WTC11 (cell line): ENCODE measurements around the gene BET1.

ENCODE experiments used
- CREM ChIP-seq: sonication (generic); formaldehyde crosslinking; IDR thresholded peaks from 2 replicates; pipeline ENCODE4 v1.8.1; 2022; ENCODE audit warnings: mild to moderate bottlenecking, missing genetic modification reagents, moderate library complexity
- CTCF ChIP-seq: fragments of 200-600 bp; IDR thresholded peaks from 2 replicates; pipeline ENCODE4 v1.8.0; 2022; ENCODE audit warnings: antibody characterized with exemption
- ESRRA ChIP-seq: sonication (generic); formaldehyde crosslinking; IDR thresholded peaks from 2 replicates; pipeline ENCODE4 v1.8.1; 2022; ENCODE audit warnings: mild to moderate bottlenecking, missing genetic modification reagents, borderline replicate concordance
- ETV6 ChIP-seq: sonication (generic); formaldehyde crosslinking; IDR thresholded peaks from 2 replicates; pipeline ENCODE4 v1.8.1; 2022; ENCODE audit warnings: mild to moderate bottlenecking, missing genetic modification reagents
- FOXP1 ChIP-seq: sonication (generic); formaldehyde crosslinking; IDR thresholded peaks from 2 replicates; pipeline ENCODE4 v1.8.0; 2022; ENCODE audit warnings: missing genetic modification reagents, mild to moderate bottlenecking, moderate library complexity, borderline replicate concordance
- TEAD1 ChIP-seq: sonication (generic); formaldehyde crosslinking; IDR thresholded peaks from 2 replicates; pipeline ENCODE4 v1.8.0; 2022; ENCODE audit warnings: mild to moderate bottlenecking, missing genetic modification reagents
- ZNF263 ChIP-seq: sonication (generic); formaldehyde crosslinking; IDR thresholded peaks from 2 replicates; pipeline ENCODE4 v1.8.1; 2022; ENCODE audit warnings: low read depth, mild to moderate bottlenecking, moderate library complexity, missing genetic modification reagents

- TF ChIP-seq ZNF263 (CRISPR knock-in tag) (no peak), ESRRA (no peak), CREM (no peak), FOXP1 (CRISPR knock-in tag) (no peak), TEAD1 (CRISPR knock-in tag) (no peak), CTCF (no peak), ETV6 (CRISPR knock-in tag) (no peak)
These were observed 60.2 kb downstream of the BET1 start for GRCh38 chr7:93943816-93944540.
